HepG2 (cell line): ENCODE data around the gene PSORS1C1. TPM values are rescaled to one million over a fixed set of nuclear protein-coding genes. Genes with fewer than 3 reads are reported as not detected.

ENCODE experiments used
- ARNTL ChIP-seq: sonication (generic); formaldehyde crosslinking; IDR thresholded peaks from 2 replicates; pipeline ENCODE4 v1.4.0; 2020; ENCODE audit warnings: mild to moderate bottlenecking, missing genetic modification reagents
- CHCHD3 ChIP-seq: sonication (generic); formaldehyde crosslinking; IDR thresholded peaks from 2 replicates; pipeline ENCODE4 v1.8.0; 2022; ENCODE audit warnings: mild to moderate bottlenecking, missing genetic modification reagents, moderate library complexity
- CHD4 ChIP-seq: fragments of 200-600 bp; sonication (generic); IDR thresholded peaks from 2 replicates; pipeline ENCODE4 v1.7.0; 2017; ENCODE audit warnings: mild to moderate bottlenecking, low read length, borderline replicate concordance
- FOXJ3 ChIP-seq: sonication (generic); formaldehyde crosslinking; IDR thresholded peaks from 2 replicates; pipeline ENCODE4 v1.4.0; 2020; ENCODE audit warnings: missing genetic modification reagents, mild to moderate bottlenecking, borderline replicate concordance
- FOXK1 ChIP-seq: sonication (generic); formaldehyde crosslinking; IDR thresholded peaks from 2 replicates; pipeline ENCODE4 v1.4.0; 2020; ENCODE audit warnings: low read depth, missing genetic modification reagents, borderline replicate concordance
- HHEX ChIP-seq: IDR thresholded peaks from 2 replicates; pipeline ENCODE4 v1.6.1; 2016; ENCODE audit warnings: control low read depth
- HOXA3 ChIP-seq: sonication (generic); formaldehyde crosslinking; IDR thresholded peaks from 2 replicates; pipeline ENCODE4 v1.5.0; 2020; ENCODE audit warnings: missing genetic modification reagents
- HOXD1 ChIP-seq: sonication (generic); formaldehyde crosslinking; IDR thresholded peaks from 2 replicates; pipeline ENCODE4 v1.5.0; 2020; ENCODE audit warnings: missing genetic modification reagents
- KDM2A ChIP-seq: sonication (generic); formaldehyde crosslinking; IDR thresholded peaks from 2 replicates; pipeline ENCODE4 v1.4.0; 2020; ENCODE audit warnings: low read depth, missing genetic modification reagents, borderline replicate concordance
- NFE2 ChIP-seq: sonication (generic); formaldehyde crosslinking; IDR thresholded peaks from 2 replicates; pipeline ENCODE4 v1.4.0; 2020; ENCODE audit warnings: missing genetic modification reagents
- NR0B2 ChIP-seq: sonication (generic); formaldehyde crosslinking; IDR thresholded peaks from 2 replicates; pipeline ENCODE4 v1.4.0; 2020; ENCODE audit warnings: mild to moderate bottlenecking, missing genetic modification reagents
- NRL ChIP-seq: sonication (generic); formaldehyde crosslinking; IDR thresholded peaks from 2 replicates; pipeline ENCODE4 v1.5.0; 2020; ENCODE audit warnings: missing genetic modification reagents, mild to moderate bottlenecking, moderate library complexity, borderline replicate concordance
- PHB2 ChIP-seq: fragments of 450-650 bp; IDR thresholded peaks from 2 replicates; pipeline ENCODE4 v1.6.1; 2018; ENCODE audit not compliant: partially characterized antibody
- PRPF4 ChIP-seq: fragments of 200-400 bp; formaldehyde crosslinking; IDR thresholded peaks from 2 replicates; pipeline ENCODE4 v1.6.1; 2016; ENCODE audit warnings: low read length, low read depth; ENCODE audit not compliant: poor library complexity, severe bottlenecking
- RBM22 ChIP-seq: fragments of 200-400 bp; formaldehyde crosslinking; optimal IDR thresholded peaks from 2 replicates; pipeline ENCODE3; 2017; ENCODE audit warnings: mild to moderate bottlenecking, low read length, moderate library complexity
- SP1 ChIP-seq, 2 experiments: fragments of 450-650 bp in 1 of 2; sonication (generic) in 1 of 2; formaldehyde crosslinking in 1 of 2; IDR thresholded peaks; 2 replicates each; pipeline versions ENCODE4 v1.4.0 to v1.6.1; 2016 to 2020; ENCODE audit warnings: missing genetic modification reagents in 1 of 2
- SP5 ChIP-seq: IDR thresholded peaks from 2 replicates; pipeline ENCODE4 v1.6.1; 2016; ENCODE audit warnings: low read depth, borderline replicate concordance
- SSRP1 ChIP-seq: IDR thresholded peaks from 2 replicates; pipeline ENCODE4 v1.6.1; 2016; ENCODE audit warnings: control low read depth
- TCF7 ChIP-seq: sonication (generic); IDR thresholded peaks from 2 replicates; pipeline ENCODE4 v1.6.1; 2016; ENCODE audit warnings: antibody characterized with exemption, low read depth
- TEAD2 ChIP-seq: sonication (generic); formaldehyde crosslinking; IDR thresholded peaks from 2 replicates; pipeline ENCODE4 v1.9.0; 2021; ENCODE audit warnings: missing genetic modification reagents
- ZNF224 ChIP-seq: sonication (generic); formaldehyde crosslinking; IDR thresholded peaks from 2 replicates; pipeline ENCODE4 v1.5.0; 2020; ENCODE audit warnings: mild to moderate bottlenecking, missing genetic modification reagents
- ZNF274 ChIP-seq: sonication (generic); formaldehyde crosslinking; IDR thresholded peaks from 2 replicates; pipeline ENCODE4 v1.5.1; 2020; ENCODE audit warnings: mild to moderate bottlenecking, missing genetic modification reagents
- ZNF296 ChIP-seq: sonication (generic); formaldehyde crosslinking; conservative IDR thresholded peaks from 2 replicates; pipeline ENCODE4 v1.5.0; 2020; ENCODE audit warnings: mild to moderate bottlenecking, missing genetic modification reagents
- ZNF331 ChIP-seq: sonication (generic); formaldehyde crosslinking; IDR thresholded peaks from 2 replicates; pipeline ENCODE4 v1.4.0; 2020; ENCODE audit warnings: missing genetic modification reagents
- ZNF557 ChIP-seq: sonication (generic); formaldehyde crosslinking; IDR thresholded peaks from 2 replicates; pipeline ENCODE4 v1.4.0; 2020; ENCODE audit warnings: missing genetic modification reagents
- ZNF558 ChIP-seq: sonication (generic); formaldehyde crosslinking; IDR thresholded peaks from 2 replicates; pipeline ENCODE4 v1.9.0; 2022; ENCODE audit warnings: mild to moderate bottlenecking, missing genetic modification reagents, borderline replicate concordance
- ZNF564 ChIP-seq: sonication (generic); formaldehyde crosslinking; IDR thresholded peaks from 2 replicates; pipeline ENCODE4 v1.8.1; 2023; ENCODE audit warnings: mild to moderate bottlenecking, missing genetic modification reagents
- polyA plus RNA-seq, 8 experiments: library from polyadenylated mRNA; depleted of rRNA in 3 of 8; stranded (reverse) in 7 of 8; unstranded in 1 of 8; fragments of >200 nt; fragmentation: Illumina TruSeq in 4 of 8; extraction: Trizol in 4 of 8; gene quantifications; 2 replicates each; pipeline versions ENCODE4 v1.2.1 to v1.2.3, GENCODE V29; 2011 to 2016; ENCODE audit warnings: low read depth in 4 of 8, missing spikeins in 1 of 8, mixed read lengths in 1 of 8; ENCODE audit not compliant: insufficient read depth in 1 of 8
- total RNA-seq, 5 experiments: library from RNA; depleted of rRNA; stranded (reverse); fragments of >200 nt; fragmentation: Illumina TruSeq; extraction: Trizol; gene quantifications; 2 replicates each; pipeline ENCODE4 v1.2.3, GENCODE V29; 2016; ENCODE audit warnings: low read depth in 1 of 5
- TF ChIP-seq, protein P1 (sequence below): sonication (generic); formaldehyde crosslinking; IDR thresholded peaks from 2 replicates; pipeline ENCODE4 v1.4.0; 2020; ENCODE audit warnings: missing genetic modification reagents

PSORS1C1 gene
- total and polyA plus RNA-seq, 2 of the 13 experiments (the other 11 are each of a cell fraction or from before 2014, with no cell fraction given), result 0.01 to 0.02 TPM

DNA sequence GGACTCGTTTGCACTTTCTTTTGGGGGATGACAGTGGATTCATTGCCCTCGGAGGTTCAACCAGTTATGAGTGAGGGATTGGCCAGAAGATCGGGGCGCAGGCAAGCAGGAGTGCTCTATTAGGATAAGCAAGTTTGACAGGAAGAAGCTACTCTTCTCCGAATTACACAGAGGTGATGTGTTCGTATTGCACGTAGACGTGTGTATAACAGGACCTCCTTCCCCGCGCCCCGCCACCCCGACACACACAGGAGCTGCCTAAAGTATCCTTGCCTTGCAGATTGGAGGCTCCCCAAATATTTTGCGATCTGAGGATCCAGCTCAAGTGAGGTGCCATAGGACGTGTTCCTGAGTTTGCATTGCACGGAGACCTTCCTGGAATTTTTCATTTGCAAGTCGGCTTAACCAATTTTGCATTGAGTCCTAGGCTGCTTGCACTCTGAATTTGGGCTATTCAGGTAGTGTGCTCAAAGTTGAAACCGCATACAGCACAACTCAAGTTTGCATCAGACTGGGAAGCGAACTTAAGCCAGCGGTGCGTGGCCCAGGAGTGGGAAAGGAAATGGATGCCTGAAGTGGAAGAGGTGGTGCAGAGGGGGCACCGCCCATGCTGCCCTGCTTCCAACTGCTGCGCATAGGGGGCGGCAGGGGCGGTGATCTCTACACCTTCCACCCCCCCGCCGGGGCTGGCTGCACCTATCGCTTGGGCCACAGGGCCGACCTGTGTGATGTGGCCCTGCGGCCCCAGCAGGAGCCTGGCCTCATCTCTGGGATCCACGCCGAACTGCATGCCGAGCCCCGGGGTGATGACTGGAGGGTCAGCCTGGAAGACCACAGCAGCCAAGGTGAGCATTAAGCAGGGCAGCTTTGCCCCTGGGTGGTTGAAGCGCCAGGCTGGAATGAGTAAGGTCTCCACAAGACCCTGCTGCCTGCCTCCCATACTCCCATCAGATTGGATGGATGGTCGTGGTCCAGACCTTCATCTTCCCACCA, 44.6 kb downstream of the PSORS1C1 start (continued):
- TF ChIP-seq PRPF4, result no peak
- no peak for TF ChIP-seq SSRP1 (CRISPR knock-in tag)
- peak; percentile 32; the same call in 1 of the 2 replicates for TF ChIP-seq KDM2A (CRISPR knock-in tag)
- TF ChIP-seq RBM22, result no peak
- TF ChIP-seq ZNF296 (CRISPR knock-in tag), result no peak
- no peak for TF ChIP-seq ZNF224 (CRISPR knock-in tag)
- 0 out of 2 replicates have a peak, but pooled peaks have one; percentile 39 for TF ChIP-seq ZNF564 (CRISPR knock-in tag)
- no peak for TF ChIP-seq TEAD2 (CRISPR knock-in tag)
- no peak for TF ChIP-seq NFE2 (CRISPR knock-in tag)
- no peak for TF ChIP-seq CHD4
- TF ChIP-seq FOXJ3 (CRISPR knock-in tag), result no peak
- peak; percentile 39; the same call in 1 of the 2 replicates for TF ChIP-seq HOXD1 (CRISPR knock-in tag)
- peak; percentile 5; the same call in 1 of the 2 replicates for TF ChIP-seq NRL
- TF ChIP-seq ARNTL (CRISPR knock-in tag), result no peak
- TF ChIP-seq FOXK1, result no peak
- no peak for TF ChIP-seq ZNF274 (CRISPR knock-in tag)
- TF ChIP-seq SP5 (CRISPR knock-in tag), result 0 out of 2 replicates have a peak, but pooled peaks have one; percentile 7
- no peak for TF ChIP-seq TCF7
- TF ChIP-seq ZNF557 (CRISPR knock-in tag), result 0 out of 2 replicates have a peak, but pooled peaks have one; percentile 55
- no peak for TF ChIP-seq HHEX (CRISPR knock-in tag)
- TF ChIP-seq CHCHD3, result no peak
- no peak for TF ChIP-seq PHB2
- TF ChIP-seq SP1 (IDR thresholded peaks at IDR 0.05), result no peak
- TF ChIP-seq SP1 (CRISPR knock-in tag; IDR thresholded peaks at IDR 0.05), result peak; percentile 13; the same call in 1 of the 2 replicates
- no peak for TF ChIP-seq NR0B2 (CRISPR knock-in tag)
- TF ChIP-seq HOXA3 (CRISPR knock-in tag), result peak; percentile 45; the same call in 1 of the 2 replicates
- TF ChIP-seq, protein P1, sequence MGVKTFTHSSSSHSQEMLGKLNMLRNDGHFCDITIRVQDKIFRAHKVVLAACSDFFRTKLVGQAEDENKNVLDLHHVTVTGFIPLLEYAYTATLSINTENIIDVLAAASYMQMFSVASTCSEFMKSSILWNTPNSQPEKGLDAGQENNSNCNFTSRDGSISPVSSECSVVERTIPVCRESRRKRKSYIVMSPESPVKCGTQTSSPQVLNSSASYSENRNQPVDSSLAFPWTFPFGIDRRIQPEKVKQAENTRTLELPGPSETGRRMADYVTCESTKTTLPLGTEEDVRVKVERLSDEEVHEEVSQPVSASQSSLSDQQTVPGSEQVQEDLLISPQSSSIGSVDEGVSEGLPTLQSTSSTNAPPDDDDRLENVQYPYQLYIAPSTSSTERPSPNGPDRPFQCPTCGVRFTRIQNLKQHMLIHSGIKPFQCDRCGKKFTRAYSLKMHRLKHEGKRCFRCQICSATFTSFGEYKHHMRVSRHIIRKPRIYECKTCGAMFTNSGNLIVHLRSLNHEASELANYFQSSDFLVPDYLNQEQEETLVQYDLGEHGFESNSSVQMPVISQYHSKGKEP (CRISPR knock-in tag), result no peak
- TF ChIP-seq ZNF558 (CRISPR knock-in tag), result 0 out of 2 replicates have a peak, but pooled peaks have one; percentile 90
- TF ChIP-seq ZNF331 (CRISPR knock-in tag), result 0 out of 2 replicates have a peak, but pooled peaks have one; percentile 18
